ENCODE results near the gene ALKBH7. TPM values are rescaled to one million over a fixed set of nuclear protein-coding genes. Genes with fewer than 3 reads are reported as not detected.

The ALKBH7 gene, protein sequence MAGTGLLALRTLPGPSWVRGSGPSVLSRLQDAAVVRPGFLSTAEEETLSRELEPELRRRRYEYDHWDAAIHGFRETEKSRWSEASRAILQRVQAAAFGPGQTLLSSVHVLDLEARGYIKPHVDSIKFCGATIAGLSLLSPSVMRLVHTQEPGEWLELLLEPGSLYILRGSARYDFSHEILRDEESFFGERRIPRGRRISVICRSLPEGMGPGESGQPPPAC
- 38.2 TPM for total RNA-seq (2013)
- 100 to 1,000 TPM in 1 of 3 donors, 10 to 100 TPM in 2; 20.9 to 109 (median 86.0) TPM for polyA plus RNA-seq
- polyA minus RNA-seq: 29.6 and 44.2 TPM in 2 replicates
- 3.9 to 21.8 (median 14.2) reads per million in 11 experiments for total RNA-seq

DNA sequence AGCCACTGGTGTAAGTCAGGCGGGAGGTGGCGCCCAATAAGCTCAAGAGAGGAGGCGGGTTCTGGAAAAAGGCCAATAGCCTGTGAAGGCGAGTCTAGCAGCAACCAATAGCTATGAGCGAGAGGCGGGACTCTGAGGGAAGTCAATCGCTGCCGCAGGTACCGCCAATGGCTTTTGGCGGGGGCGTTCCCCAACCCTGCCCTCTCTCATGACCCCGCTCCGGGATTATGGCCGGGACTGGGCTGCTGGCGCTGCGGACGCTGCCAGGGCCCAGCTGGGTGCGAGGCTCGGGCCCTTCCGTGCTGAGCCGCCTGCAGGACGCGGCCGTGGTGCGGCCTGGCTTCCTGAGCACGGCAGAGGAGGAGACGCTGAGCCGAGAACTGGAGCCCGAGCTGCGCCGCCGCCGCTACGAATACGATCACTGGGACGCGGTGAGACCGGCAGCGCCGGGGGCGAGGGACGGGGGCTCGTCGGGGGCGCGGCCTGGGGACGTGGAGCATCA is at the start of gene ALKBH7:
TSS of gene ALKBH7 (plus strand) at position 201 of the 502 bp plus-strand sequence. CDS start at position 228, 27 bp downstream.
- peak within 1 kb of the TSS; percentile 54 to 98 (median 89) for H3K4me3 ChIP-seq (replicated peaks in 1 of 3; ENCODE audit: low read depth in 2 of 3, low read length in 3 of 3)
- H3K36me3 Mint-ChIP-seq: peaks cover 18 to 34% of the 10 kb centered on the region in 2 donors

DNA sequence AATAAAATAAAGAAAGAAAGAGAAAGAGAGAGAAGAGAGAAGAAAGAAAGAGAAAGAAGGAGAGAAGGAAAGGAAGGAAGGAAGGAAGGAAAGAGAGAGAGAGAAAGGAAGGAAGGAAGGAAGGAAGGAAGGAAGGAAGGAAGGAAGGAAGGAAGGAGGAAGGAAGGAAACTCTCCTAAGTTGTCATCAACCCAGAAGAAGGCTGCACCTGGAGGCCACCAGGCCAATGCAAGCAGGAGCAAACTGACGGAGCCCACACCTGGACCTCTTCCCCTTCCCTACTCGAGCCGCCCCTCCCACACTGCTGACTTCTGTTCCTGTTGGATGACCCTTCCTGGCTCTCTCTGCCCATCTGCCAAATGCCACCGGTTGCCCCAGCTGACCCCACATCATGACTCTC is 47.8 kb upstream of the ALKBH7 start:
- H3K4me1 Mint-ChIP-seq: no peaks in the 10 kb centered on the region
- intact Hi-C loops (cut with micrococcal nuclease): no loop called here
- peak overlapping the region in 1 of 2 donors; percentile 55 for H3K4me3 Mint-ChIP-seq
- no peaks in the 10 kb centered on the region for H3K9me3 ChIP-seq (replicated peaks in 1 of 2; ENCODE audit: control insufficient read depth in 1 of 2, insufficient read depth in 1 of 2, low read length in 2 of 2)
- H3K27me3 Mint-ChIP-seq (ENCODE audit: low read depth in 3 of 3): peaks cover 7 to 16% (median 10%) of the 10 kb centered on the region in 3 donors
- no peak overlapping the region for H3K9ac ChIP-seq (ENCODE audit: insufficient read depth, low read length, poor library complexity, severe bottlenecking)
- no peak overlapping the region for H3K4me2 ChIP-seq (replicated peaks; ENCODE audit: extremely low read depth, low read length, poor library complexity, severe bottlenecking)
- H3K27ac ChIP-seq (ENCODE audit: low read depth in 1 of 2, low read length in 2 of 2): no peak overlapping the region
- no peaks in the 10 kb centered on the region for H3K36me3 Mint-ChIP-seq
- 56% methylated on average over 4 of the region's 4 CpGs for WGBS (ENCODE audit: insufficient coverage)
- H4K20me1 ChIP-seq (ENCODE audit: insufficient read depth, low read length): no peaks in the 10 kb centered on the region
- H3K36me3 ChIP-seq (replicated peaks in 1 of 2; ENCODE audit: control insufficient read depth in 1 of 2, insufficient read depth in 2 of 2, low read length in 2 of 2): no peaks in the 10 kb centered on the region
- H3K27ac Mint-ChIP-seq: no peak overlapping the region
- no peak overlapping the region for H2AFZ ChIP-seq (ENCODE audit: insufficient read depth, low read depth, low read length, poor library complexity, severe bottlenecking)
- DNase-seq: no peak
- H3K27me3 ChIP-seq (ENCODE audit: control insufficient read depth in 2 of 2, insufficient read depth in 2 of 2, low read length in 2 of 2): no peaks in the 10 kb centered on the region
- no peaks in the 10 kb centered on the region for H3K79me2 ChIP-seq (ENCODE audit: insufficient read depth, low read length)
- H3K4me1 ChIP-seq (ENCODE audit: control insufficient read depth in 1 of 2, insufficient read depth in 2 of 2, low read length in 2 of 2): no peaks in the 10 kb centered on the region
- H3K4me3 ChIP-seq (replicated peaks in 1 of 3; ENCODE audit: low read depth in 2 of 3, low read length in 3 of 3): no peak overlapping the region
- peaks cover 0 to 5% (median 2%) of the 10 kb centered on the region in 7 donors for H3K9me3 Mint-ChIP-seq
- TF ChIP-seq, protein P1, sequence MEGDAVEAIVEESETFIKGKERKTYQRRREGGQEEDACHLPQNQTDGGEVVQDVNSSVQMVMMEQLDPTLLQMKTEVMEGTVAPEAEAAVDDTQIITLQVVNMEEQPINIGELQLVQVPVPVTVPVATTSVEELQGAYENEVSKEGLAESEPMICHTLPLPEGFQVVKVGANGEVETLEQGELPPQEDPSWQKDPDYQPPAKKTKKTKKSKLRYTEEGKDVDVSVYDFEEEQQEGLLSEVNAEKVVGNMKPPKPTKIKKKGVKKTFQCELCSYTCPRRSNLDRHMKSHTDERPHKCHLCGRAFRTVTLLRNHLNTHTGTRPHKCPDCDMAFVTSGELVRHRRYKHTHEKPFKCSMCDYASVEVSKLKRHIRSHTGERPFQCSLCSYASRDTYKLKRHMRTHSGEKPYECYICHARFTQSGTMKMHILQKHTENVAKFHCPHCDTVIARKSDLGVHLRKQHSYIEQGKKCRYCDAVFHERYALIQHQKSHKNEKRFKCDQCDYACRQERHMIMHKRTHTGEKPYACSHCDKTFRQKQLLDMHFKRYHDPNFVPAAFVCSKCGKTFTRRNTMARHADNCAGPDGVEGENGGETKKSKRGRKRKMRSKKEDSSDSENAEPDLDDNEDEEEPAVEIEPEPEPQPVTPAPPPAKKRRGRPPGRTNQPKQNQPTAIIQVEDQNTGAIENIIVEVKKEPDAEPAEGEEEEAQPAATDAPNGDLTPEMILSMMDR (IDR thresholded peaks at IDR 0.05): no peak

More for the DNA sequence above, at the start of gene ALKBH7:
- H3K36me3 ChIP-seq (replicated peaks in 1 of 2; ENCODE audit: control insufficient read depth in 1 of 2, insufficient read depth in 2 of 2, low read length in 2 of 2): peaks cover 17 to 22% of the 10 kb centered on the region in 2 donors
- H3K79me2 ChIP-seq (ENCODE audit: insufficient read depth, low read length): no peaks in the 10 kb centered on the region
- H4K20me1 ChIP-seq (ENCODE audit: insufficient read depth, low read length): no peaks in the 10 kb centered on the region
- H3K27ac ChIP-seq (ENCODE audit: low read depth in 1 of 2, low read length in 2 of 2): peak within 1 kb of the TSS; percentile 86 to 87
- H2AFZ ChIP-seq (ENCODE audit: insufficient read depth, low read depth, low read length, poor library complexity, severe bottlenecking): peak within 1 kb of the TSS; percentile 87
- H3K27me3 ChIP-seq (ENCODE audit: control insufficient read depth in 2 of 2, insufficient read depth in 2 of 2, low read length in 2 of 2): no peaks in the 10 kb centered on the region
- DNase-seq: peak; percentile 99 to 100 (median 99)
- peak within 1 kb of the TSS; percentile 87 for H3K9ac ChIP-seq (ENCODE audit: insufficient read depth, low read length, poor library complexity, severe bottlenecking)
- TF ChIP-seq, protein P1 (IDR thresholded peaks at IDR 0.05): no peak
- peak within 1 kb of the TSS; percentile 95 for H3K4me2 ChIP-seq (replicated peaks; ENCODE audit: extremely low read depth, low read length, poor library complexity, severe bottlenecking)
- Mint-ChIP-seq H3K4me1 (peaks cover 12% of the 10 kb centered on the region), H3K9me3 (no peaks in the 10 kb centered on the region), H3K4me3 (peak within 1 kb of the TSS; percentile 86 to 91), H3K27me3 (ENCODE audit: low read depth in 3 of 3) (peaks cover 0 to 3% (median 2%) of the 10 kb centered on the region in 3 donors), H3K27ac (peak within 1 kb of the TSS; percentile 90 to 98 (median 95))
- intact Hi-C loops (cut with micrococcal nuclease): loop anchor here (2.0 to 10.0 kb wide), 4 partner anchors 20 to 688 kb away; partner anchors contain the start of genes GTF2F1 (in 1 of the 2), HSD11B1L (in 1 of the 2), KHSRP (in 1 of the 2) and MICOS13 (in 1 of the 2)
- WGBS (ENCODE audit: insufficient coverage): under 1% methylated on average over 46 of the region's 47 CpGs
- H3K9me3 ChIP-seq (replicated peaks in 1 of 2; ENCODE audit: control insufficient read depth in 1 of 2, insufficient read depth in 1 of 2, low read length in 2 of 2): no peaks in the 10 kb centered on the region
- peaks cover 11 to 14% of the 10 kb centered on the region in 2 donors for H3K4me1 ChIP-seq (ENCODE audit: control insufficient read depth in 1 of 2, insufficient read depth in 2 of 2, low read length in 2 of 2)

Measured in CD14-positive monocyte (primary cell).